DMS153 (cell line): ENCODE results near the gene EXOC4.

Experiments used
- DNase-seq: peaks from one replicate; lab custom pipeline; 2025; lab: John Stamatoyannopoulos, UW

The EXOC4 gene

DNA sequence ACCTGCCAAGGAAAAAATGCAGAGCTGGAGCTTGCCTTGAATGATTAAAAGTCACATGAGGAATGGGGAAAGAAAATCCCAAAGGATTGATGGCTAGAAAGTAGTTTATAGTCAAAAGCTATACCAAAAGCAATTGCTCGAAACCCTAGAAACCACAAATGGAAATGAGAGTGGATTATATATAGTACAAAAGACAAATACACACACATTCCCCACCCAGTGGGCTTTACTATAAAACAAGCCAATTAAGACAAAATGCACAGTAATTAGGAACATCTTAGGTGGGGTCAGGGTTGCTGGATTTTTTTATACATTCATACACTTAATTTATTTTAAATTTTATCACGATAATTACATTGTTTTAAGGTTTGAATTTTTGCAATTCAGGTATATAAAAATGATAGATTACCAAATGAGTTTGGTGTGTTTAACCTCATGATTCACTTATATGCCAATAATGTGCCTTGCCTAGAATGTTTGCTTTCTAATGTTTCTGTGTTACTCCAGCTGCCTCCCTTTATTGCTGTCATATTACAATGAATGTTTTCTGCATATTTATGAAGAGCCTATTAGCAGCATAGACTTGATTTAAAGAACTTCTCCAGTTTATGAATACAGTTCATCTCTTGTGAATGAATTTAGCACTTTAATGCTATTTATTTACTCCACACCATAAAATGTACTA, 421.3 kb downstream of the EXOC4 start:
- peak; percentile 30 for DNase-seq

DNA sequence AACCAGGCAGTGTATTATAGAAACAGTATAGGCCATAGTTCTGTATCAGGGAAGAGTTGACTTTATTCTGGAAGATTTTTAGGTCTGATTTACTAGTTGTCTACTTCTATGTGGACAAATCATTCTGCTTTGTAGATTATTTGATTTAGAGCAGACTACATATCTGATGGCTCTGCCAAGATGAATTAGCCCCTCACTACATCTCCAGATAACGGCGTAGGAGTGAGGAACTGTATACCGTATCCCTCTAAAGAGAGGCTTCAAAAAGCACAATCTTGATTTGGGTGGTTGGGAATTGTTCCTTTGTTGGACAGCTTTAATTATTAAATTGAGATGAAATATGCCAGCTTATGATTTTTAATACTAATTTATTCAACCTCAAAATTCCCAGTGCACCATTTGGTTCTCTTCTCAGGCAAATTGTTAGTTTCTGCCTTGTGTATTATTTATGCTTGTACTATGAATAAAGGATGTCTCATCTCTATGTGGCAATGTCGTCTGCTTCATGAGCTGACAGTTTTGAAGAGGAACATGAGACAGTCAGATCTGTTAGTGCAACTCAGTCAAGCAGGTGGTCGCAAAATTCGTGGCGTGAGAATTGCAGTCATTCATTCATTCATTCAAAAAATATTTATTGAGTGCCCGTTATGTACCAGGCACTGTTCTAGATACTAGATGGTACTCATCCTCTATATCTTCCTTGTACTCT, 422.8 kb downstream of the EXOC4 start:
- no peak for DNase-seq

DNA sequence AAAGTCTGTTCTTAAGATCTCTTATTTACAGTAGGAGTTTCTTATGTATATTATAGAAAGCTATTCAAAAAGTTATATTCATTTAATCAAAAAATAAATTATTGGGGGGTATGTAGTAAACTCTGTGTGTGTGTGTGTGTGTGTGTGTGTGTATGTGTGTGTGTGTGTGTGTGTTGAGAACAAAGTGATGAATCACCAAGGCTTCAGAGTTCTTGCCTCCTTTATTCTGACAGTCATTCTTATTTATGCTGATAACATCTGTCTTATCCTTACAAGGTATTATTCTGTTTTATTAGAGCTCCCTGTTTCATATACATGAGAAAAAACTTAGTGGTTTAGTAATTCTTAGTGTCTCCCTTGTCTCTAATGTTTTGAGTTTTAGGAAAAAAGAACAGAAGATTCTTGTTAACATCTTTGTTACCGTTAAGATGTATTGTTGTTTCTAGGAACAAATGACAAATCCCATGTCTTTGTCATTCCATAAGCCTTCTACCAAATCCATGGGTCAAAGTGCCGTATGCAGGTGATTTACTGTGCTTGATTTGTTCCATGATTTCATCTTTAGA, 424.0 kb downstream of the EXOC4 start:
- DNase-seq = no peak

DNA sequence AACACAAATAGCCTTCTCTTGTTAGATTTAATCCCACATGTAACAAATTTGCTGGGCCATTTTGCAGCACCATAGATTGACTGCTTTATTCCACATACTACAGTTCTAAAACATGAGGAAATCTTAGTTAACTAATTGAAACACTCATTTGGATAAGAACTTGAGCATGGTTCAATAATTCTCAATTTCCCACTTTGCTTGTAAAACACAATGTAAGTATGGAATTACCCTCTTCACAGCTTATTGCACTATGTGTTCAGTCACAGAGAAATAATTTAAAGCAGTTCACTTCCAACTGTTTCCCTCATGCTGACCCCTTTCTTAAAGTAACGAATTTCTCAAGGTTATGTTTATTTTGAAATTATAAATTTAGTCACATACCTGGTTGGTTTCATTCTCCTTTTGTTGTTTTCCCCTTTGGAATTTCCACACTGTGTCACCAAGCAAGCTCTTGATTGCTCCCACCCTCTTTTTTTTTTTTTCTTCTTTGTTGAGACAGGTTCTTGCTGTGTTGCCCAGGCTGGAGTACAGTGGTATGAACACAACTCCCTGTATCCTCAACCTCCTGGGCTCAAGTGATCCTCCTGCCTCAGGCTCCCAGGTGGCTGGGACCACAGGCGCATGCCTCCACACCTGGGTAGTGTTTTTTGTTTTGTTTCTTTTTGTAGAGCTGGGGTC, 425.4 kb downstream of the EXOC4 start:
- DNase-seq = no peak

DNA sequence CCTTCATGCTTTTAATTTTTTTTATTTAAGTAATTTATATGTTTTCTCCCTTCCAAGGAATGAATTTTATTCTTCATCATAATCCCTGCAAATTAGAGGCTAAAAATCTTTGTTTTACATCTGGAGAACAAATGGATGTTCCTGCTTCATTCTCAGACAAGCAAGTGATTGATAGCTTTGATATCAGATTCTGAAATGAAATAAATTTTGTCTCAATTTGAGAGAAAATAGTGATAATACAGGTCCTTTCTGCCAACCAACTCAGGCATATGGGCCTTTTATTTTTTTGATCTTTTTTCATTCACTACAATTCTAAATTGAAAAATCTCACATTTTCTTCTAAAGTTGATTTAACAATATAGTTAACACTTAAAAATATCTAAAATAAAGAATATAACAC, 427.1 kb downstream of the EXOC4 start:
- DNase-seq = no peak

DNA sequence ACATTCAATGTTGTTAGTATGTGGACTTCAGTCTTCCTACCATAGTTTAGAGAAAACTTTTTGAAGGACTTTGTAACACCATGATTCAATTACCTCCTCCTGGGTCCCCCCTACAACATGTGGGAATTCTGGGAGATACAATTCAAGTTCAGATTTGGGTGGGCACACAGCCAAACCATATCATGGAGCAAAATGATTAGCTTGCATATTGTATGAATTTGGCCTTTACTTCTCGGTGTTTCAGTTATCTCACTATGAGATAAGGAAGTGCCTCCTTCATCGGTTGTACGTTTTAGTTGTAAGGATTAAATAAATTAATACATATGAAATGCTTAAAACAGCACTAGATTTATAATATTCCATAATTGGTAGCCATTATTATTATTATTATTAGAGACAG, 428.7 kb downstream of the EXOC4 start:
- no peak for DNase-seq

DNA sequence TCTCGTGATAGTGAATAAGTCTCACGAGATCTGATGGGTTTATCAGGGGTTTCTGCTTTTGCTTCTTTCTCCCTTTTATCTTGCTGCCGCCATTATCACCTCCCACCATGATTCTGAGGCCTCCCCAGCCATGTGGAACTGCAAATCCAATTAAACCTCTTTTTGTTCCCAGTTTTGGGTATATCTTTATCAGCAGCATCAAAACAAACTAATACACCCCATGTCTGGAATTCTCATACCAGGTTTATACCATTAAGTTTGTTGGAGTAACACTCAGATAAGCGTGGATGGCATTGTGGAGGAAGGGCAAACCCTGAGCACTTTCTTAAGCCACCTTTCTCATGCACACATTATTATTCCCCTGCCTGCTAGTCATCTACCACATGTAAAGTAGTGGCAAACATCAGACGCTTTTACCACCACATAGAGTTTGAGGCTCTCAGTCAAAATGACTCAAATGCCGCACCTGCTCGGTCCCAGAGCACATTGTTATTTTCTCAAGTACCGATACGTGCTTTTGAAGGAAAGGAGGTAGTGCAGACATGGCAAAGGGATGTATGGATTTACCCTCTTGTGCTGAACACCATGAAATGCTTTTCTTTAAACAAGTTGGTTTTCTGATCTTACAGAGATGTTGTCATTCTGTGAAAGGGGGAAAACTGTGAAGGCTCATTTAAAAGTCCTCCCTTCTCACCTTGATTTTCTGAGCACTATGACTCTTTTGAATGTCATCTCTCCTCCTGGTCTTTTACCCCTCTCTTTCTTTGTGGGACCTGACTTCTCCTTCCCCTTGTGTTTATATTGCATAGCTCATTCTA, 429.7 kb downstream of the EXOC4 start:
- DNase-seq = no peak

DNA sequence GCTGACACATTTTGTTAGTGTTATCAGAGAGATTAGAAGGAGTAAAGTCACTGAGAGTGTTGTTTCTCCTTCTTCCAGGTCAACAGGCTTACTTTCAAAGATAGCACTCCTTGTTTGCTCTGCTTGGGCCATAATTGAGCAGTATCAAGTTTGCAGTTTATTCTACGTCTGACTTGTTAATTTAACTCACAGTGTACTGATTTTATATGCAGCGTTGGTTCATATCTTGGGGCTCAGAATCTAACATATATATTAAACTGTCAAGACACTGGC, 430.2 kb downstream of the EXOC4 start:
- DNase-seq = no peak

DNA sequence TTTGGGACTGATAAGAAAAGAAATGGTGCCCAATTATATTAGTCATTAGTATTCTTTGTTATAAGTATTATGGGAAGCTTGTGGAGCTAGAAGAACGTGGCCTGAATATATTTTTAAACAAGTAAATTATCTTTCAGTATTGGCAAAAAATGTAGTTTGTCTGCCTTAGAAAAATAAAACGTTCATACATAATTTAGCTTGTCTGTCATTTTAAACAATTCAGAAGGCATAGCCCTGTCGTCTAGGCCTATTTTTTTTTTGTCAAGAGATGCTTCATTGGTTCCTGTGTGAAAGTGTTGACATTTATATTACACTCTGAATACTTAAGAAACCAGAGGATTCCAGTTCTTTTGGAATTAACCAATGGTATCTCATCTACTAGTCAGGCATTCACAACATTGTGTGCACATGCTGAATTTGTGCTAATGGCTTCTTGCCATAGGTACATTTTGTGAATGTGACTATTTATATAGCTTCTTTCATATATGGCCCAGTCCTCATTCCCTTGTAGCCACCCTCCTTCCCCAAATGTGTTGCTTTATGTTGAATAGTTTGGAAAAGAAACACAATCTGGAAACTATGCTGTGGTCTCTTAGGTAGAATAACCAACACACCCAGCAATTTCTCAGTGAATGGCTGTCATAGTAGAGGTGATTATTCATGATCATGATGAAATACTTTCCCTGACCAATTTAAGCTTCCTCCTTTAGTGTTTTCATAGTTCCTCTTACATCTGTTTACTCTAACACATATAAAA, 435.8 kb downstream of the EXOC4 start:
- peak; percentile 59 for DNase-seq

DNA sequence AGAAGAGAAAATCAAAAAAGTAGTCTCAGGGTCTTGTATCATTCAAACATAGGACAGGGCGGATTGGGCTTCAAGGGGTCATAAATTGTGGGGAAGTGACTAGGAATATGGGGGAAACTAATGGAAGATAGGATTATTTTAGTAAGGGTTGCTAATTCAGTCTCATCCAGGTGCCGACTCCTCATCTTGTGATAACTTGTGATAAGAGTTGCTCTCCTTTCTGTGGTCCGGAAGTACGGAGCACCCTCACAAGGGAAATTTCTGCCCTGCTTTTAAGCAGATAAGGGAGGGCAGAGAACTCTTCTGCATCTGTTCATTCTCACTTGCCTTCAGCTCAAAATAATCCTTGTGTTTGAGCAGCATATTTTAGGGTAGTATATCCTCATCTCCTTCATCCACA, 437.9 kb downstream of the EXOC4 start:
- DNase-seq = no peak

DNA sequence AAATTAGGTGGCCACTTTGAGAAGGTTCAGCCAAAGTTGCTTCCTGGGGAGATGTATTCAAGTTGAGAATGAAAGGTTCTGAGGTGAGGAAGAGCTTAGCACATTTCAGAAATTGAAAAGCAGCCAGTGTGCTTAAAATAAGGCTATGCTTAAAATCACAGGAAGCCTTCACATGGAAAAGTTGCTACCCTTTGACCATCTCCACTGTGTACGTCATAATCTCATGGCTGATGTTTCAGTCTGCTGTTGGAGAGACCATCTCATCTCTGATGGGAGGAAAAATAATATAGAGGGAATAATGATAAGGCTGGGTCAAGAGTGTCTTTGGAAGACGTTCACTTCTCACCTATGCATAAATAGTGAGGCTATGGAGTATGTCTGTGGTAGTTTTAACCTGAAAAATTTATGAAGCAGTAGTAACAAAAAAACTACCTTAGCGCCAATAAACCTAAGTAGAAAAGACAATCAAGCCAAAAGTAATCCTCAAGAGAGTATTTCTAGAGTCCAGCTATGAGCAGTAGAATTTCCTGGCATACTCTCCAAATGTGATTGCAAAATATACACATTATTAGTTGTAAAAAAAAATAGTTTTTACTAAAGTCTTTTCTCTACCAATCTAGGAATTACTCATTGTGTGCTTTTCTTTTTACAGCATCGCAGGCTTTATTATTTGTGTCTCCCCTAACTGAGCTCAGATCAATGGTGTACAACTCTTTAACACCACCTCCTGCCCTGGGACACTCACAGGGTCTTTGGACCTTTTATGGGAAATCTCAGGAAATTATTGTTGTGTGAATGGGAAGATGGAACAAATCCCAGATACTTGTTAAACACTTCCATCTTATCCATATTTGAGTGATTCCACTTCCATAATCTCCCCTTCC, 439.1 kb downstream of the EXOC4 start:
- DNase-seq = no peak

DNA sequence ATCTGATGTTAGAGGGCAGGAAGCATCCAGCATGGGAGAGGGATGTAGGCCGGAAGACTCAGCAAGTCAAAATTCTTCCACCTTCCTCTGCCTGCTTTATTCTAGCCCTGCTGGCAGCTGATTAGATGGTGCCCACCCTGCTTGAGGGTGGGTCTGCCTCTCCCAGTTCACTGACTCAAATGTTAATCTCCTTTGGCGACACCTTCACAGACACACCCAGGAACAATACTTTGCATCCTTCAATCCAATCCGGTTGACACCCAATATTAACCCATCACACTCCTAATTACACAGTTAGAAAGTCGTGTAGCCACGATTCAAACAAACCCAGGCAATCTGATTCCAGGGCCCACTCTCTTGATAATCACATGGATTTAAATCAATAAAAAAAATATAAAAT, 440.4 kb downstream of the EXOC4 start:
- no peak for DNase-seq

DNA sequence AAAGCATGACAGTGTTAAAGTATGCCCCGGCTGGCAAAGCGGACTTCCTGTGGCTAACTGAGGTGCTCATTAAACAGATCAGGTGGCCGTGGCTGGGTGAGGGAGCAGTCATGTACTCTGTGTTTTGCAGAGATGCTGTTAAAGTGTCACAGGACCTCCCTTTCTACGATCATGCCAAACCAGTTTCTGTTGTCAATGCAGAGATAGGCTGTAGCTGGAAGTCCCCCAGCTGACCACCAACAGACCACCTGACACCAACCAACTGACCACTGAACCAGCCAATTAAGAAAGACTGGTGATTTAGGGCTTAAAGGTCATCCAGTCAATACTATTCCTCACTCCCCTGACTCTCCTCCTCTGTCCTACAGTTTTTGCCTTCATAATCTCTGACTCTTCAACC, 443.2 kb downstream of the EXOC4 start:
- no peak for DNase-seq

DNA sequence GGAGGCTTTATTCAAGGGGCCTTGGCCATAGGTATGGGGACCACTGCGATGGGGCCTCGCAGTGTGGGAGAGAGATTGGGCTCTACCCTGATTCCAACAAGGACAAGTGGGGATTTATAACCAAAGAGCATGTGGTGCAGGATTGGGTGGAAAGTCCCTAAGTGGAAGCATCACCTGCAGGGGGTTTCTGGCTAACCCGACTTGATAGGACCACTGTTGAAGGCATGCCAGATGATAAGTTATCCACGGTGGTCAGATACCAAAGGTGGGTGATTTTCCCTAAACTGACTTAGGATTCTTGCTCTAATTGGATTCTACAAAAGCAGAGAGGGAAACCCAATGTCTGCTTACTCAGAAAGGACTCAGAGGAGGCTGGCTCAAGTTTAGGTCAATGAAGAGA, 444.7 kb downstream of the EXOC4 start:
- no peak for DNase-seq

DNA sequence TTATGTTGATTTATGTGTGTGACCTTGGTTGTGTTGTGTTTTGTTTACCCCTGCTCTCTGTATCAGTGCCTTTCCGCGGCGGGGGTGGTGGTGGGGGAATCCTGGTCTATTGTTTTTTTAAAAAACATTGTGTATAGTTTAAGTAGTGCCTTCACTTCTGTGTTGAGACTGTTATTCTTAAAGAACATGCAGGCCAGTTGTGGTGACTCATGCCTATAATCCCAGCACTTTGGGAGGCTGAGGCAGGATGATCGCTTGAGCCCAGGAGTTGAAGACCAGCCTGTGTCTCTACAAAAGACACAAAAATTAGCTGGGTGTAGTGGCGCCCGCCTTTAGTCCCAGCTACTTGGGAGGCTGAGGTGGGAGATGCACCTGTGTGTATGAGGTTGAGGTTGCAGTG, 445.2 kb downstream of the EXOC4 start:
- DNase-seq = no peak

DNA sequence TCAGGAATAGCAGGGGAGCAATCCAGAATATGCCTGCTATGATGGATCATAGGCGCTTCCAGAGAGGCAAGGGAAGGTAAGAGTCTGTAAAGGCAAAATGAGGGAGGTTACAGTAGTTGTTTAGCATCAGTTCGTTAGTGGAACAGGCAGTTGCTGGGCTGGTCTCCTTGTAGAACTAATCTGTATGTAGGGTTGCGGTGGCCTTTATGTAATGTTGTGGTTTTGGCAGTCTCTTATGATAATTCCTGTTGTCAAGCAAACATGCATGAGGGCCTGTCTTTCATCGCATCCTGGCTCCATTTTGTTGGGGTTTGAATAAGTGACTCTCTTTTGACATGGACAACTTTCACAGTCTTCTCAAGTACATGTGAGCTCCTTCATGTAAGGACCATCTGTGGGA, 446.5 kb downstream of the EXOC4 start:
- DNase-seq = no peak

DNA sequence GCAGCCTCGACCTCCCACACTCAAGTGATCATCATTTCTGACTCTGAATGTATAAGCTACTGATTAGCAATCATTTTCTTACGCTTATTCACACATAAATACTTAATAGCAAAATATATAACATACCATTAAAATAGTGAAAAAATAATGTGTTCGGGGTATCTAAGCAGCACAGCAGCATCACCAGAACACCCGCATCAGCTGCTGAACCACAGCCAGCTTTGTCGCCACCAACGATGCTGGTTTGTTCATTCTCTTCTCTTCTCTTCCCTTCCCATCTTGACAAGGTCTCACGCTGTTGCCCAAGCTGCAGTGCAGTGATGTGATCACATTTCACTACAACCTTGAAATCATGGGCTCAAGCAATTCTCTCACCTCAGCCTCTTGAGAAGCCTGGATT, 449.2 kb downstream of the EXOC4 start:
- no peak for DNase-seq

DNA sequence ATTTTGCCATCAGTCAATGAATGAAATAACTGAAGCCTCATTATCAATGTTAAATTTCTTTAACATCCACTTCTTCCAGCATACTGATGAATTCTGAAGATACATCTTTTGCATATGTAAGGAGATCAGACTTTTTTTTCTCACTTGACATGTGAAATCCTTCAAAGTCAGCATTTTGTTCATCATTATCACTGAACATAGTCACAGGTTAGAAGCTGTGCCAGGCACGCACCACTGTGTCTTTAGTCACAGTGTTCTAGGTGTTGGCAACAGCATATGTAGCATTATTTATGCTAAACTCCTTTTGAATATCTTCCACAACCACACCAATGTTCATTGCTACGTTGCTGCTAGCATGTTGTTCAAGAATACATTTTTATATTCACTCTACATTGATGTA, 450.1 kb downstream of the EXOC4 start:
- DNase-seq = no peak

DNA sequence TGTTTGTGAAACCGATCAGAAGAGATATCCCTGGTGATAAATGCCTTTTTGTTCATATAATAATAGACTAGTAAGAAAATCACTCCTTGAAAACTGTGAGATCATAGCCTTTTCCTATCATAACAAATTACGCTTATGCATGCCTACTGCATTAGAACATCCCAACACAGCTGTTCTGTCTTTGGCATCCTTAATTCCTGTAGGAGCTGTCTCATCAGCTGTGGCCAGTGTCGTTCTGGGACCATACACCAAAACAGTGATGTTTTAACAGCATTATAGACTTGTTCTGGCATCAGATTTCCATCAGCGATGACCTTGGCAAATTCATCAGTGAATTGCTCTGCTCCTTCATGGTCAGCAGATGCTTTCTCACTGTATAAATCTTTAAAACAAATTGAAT, 450.7 kb downstream of the EXOC4 start:
- no peak for DNase-seq

DNA sequence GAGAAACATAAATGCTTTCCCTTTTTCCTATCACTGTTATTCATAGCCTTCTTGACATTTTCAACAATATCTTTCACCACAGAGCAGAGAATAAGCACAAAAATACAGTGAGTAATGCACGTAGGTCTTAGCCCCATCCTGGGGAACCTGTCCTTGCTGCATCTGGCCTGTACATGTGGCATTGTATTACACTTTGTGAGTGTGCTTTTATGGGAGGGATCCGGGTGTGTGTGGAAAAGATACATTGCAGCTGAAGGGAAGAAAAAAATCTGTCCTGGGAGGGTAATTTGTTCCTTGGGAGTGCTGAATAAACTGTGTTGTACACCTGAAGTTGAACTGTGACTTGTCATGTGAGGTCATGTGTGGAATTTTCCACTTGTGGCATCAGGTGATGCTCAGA, 451.6 kb downstream of the EXOC4 start:
- DNase-seq = no peak

DNA sequence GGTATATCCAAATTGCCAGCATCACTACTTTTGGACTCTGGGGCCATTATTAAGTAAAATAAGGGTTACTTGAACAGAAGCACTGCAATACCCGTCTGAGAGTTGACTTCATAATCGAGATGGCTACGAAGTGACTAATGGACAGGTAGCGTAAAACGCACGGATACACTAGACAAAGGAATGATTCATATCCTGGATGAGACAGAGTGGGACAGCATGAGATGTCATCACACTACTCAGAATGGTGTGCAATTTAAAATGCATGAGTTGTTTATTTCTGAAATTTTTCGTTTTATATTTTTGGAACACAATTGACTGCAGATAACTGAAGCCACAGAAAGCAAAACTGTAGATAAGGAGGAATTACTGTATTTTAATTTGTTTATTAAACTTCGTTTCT, 452.7 kb downstream of the EXOC4 start:
- no peak for DNase-seq
